Bronchial epithelial cell (primary cell): ENCODE results near the gene ERFL. TPM values are rescaled to one million over a fixed set of nuclear protein-coding genes. Genes with fewer than 3 reads are reported as not detected.

Source experiments
- DNase-seq: peaks from one replicate; pipeline ENCODE4 v3.0.0-alpha.2; 2010; ENCODE audit warnings: low read depth
- FAIRE-seq: peaks from 2 replicates; lab custom pipeline; 2011; peaks lifted over from hg19 to GRCh38; lab: Jason Lieb, UNC
- H3K27me3 ChIP-seq: 2 replicates; pipeline ENCODE4 v1.5.1; 2011; ENCODE audit warnings: low read length; ENCODE audit not compliant: control insufficient read depth, insufficient read depth
- H3K36me3 ChIP-seq: 2 replicates; pipeline ENCODE4 v1.5.1; 2011; ENCODE audit warnings: low read length; ENCODE audit not compliant: control insufficient read depth, insufficient read depth
- H3K4me3 ChIP-seq: 2 replicates; pipeline ENCODE4 v1.5.1; 2011; ENCODE audit warnings: mild to moderate bottlenecking, low read depth, low read length, control low read depth
- CTCF ChIP-seq: IDR thresholded peaks from 2 replicates; pipeline ENCODE4 v1.5.1; 2011; ENCODE audit warnings: mild to moderate bottlenecking, moderate library complexity, low read length, control low read depth, inconsistent platforms; ENCODE audit not compliant: insufficient read depth, severe bottlenecking
- total RNA-seq: library from RNA; depleted of rRNA; stranded (reverse); fragments of >200 nt; gene quantifications from 2 replicates; pipeline ENCODE4 v1.2.1, GENCODE V29; 2014

The ERFL gene
- total RNA-seq, 1 donor from 2014 or later, result under 0.01 TPM

GRCh38 chr19:41868120-41868988 lies 59.9 kb downstream of the ERFL start:
- TF ChIP-seq CTCF, result no peak
- FAIRE-seq (no peak), DNase-seq (no peak)
- Histone ChIP-seq H3K4me3 (no peak overlapping the region), H3K27me3 (no peaks in the 10 kb centered on the region), H3K36me3 (peaks cover 51% of the 10 kb centered on the region)

- DNase-seq, result no peak
- no peak overlapping the region for H3K4me3 ChIP-seq
- H3K27me3 ChIP-seq, result no peaks in the 10 kb centered on the region
- no peak for FAIRE-seq
- H3K36me3 ChIP-seq, result peaks cover 69% of the 10 kb centered on the region
- no peak for TF ChIP-seq CTCF
Measured at GRCh38 chr19:41866284-41866683, 62.0 kb downstream of the ERFL start.

GRCh38 chr19:41864374-41864773 lies 63.9 kb downstream of the ERFL start:
- H3K4me3 ChIP-seq, result no peak overlapping the region
- DNase-seq (no peak), FAIRE-seq (no peak)
- H3K27me3 ChIP-seq, result no peaks in the 10 kb centered on the region
- TF ChIP-seq CTCF, result no peak
- peaks cover 61% of the 10 kb centered on the region for H3K36me3 ChIP-seq

GRCh38 chr19:41863209-41863931 lies 64.9 kb downstream of the ERFL start:
- H3K36me3 ChIP-seq, result peaks cover 51% of the 10 kb centered on the region
- DNase-seq (no peak), FAIRE-seq (no peak)
- TF ChIP-seq CTCF, result no peak
- no peak overlapping the region for H3K4me3 ChIP-seq
- H3K27me3 ChIP-seq, result no peaks in the 10 kb centered on the region

- TF ChIP-seq CTCF, result no peak
- FAIRE-seq (no peak), DNase-seq (no peak)
- H3K27me3 ChIP-seq, result no peaks in the 10 kb centered on the region
- no peak overlapping the region for H3K4me3 ChIP-seq
- H3K36me3 ChIP-seq, result peaks cover 46% of the 10 kb centered on the region
Measured at GRCh38 chr19:41862445-41862986, 65.7 kb downstream of the ERFL start.
